NCI-H128 (cell line): ENCODE measurements around the gene TOE1.

Source experiments
- DNase-seq: peaks from one replicate; lab custom pipeline; 2025; ENCODE audit not compliant: unreplicated experiment; lab: John Stamatoyannopoulos, UW

TOE1 gene

DNA sequence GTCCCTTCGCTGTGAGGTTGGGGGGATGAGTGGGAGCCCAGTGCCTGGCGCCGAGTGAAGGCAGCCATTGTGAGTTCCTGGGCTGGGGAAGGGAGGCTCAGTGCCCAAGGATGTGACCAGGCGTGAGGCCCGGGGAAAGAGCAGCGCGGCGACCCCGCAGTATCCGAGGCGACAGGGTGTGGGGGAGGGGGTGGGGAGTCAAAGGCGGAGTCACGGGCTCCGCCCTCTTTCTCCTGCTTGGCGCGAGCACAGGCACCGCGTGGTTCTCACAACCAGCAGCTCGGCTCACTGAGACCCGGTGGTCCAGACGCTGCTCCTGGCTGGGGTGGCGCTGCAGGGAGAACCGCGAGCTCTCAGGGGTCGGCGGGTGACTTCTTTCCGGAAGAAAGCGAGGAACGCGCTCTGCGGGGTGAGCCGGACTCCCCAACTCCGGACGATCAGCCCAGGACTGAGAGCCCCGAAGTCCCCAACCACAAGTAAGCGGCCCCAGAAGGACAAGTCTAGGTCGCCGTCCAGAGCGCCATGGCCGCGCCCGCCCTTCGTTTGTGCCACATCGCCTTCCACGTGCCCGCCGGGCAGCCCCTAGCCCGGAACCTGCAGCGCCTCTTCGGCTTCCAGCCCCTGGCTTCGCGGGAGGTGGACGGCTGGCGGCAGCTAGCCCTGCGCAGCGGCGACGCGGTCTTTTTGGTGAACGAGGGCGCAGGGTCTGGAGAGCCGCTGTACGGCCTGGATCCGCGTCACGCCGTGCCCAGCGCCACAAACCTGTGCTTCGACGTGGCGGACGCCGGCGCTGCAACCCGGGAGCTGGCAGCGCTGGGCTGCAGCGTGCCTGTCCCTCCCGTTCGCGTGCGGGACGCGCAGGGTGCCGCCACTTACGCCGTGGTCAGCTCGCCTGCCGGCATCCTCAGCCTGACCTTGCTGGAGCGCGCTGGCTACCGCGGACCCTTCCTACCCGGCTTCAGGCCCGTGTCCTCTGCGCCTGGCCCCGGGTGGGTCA lies 13.0 kb upstream of the TOE1 start, which contains the start of gene HPDL:
HPDL (plus strand) TSS at position 269 of the 997 bp plus-strand sequence; CDS start at position 523, 254 bp downstream.
- peak; percentile 59 for DNase-seq

GRCh38 chr1:45327644-45328515 lies 12.1 kb upstream of the TOE1 start:
- no peak for DNase-seq

DNA sequence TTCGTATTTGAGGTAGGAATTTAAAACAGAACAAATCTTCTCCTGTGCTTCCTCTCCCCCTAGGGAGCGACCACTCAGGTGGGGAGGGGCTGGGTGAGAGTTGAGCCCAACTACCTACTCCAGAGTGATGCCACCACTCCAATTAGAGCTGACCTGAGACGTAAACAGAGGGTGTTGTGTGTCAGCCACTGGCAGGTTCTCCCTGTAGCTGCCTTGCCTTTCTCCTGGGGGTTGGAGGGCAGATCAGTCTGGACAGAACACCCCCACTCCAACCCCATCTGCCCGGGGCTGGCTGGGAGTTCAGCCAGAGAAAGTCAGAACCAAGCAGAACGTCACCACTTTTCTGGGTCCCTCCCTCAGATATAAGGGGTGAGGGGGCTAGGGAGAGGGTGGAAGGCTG lies 11.3 kb upstream of the TOE1 start:
- DNase-seq = no peak

GRCh38 chr1:45329445-45329844 lies 10.5 kb upstream of the TOE1 start:
- no peak for DNase-seq

GRCh38 chr1:45331436-45332345 lies 8.3 kb upstream of the TOE1 start:
- DNase-seq = no peak

DNA sequence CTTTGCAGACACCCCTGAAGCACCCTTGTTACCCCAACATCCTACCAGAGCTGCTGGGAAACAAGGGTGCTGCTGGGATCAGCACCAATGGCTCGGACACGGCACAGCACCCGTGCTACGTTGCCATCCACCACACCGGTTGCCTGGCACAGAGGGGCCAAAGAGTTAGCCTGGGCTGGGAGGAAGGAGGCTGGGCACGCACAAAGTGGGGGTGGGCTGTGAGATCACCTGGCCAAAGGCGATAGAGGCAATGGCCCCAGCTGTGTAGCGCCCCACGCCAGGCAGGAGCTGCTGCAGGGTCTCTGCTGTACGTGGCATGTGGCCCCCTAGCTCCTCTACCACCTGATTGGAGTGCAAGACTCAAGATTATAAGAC lies 7.6 kb upstream of the TOE1 start:
- no peak for DNase-seq

DNA sequence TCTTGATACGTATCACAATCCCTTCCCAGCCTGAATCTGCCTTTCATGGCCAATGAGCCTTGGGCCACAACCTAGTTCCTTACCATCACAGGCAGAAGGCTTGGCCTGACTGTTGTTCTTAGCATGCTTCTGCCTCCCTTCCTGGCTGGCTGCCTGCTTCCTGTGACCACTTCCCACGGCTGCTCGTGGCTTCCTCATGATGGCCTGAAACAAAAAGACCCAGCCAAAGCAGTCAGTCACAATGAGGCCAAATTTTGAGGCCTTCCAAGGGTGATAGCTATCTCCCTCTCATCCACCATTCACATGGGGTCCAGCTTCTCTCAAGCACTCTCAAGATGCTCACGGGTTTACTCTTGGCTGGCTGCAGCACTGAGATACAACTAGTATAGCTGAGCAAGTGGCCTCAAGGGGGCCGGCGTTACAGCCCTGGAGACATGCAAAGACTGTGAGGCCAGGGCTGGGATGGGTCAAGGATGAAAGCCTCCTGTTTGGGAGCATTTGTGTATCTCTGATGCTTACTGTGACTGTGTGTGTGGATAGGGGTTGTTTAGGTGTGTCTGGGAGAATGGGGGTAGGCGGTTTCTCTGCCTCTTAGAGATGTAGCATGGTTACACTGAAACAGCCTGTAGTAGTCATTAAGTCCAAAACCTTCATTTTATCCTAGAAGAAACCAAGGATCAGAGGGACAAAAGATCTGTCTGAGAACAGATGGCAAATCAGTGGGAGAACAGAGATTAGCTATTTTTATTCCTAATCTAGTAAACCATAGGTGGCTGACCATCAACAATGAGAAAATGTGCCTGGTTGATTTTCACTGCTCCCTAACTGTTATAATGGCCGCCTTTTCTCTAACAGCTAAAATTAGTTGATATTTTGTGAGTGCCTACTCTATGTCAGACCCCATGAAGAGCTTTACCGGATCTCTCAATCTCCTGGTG lies 5.4 kb upstream of the TOE1 start:
- DNase-seq = no peak

GRCh38 chr1:45335855-45336324 lies 4.1 kb upstream of the TOE1 start:
- DNase-seq = no peak

DNA sequence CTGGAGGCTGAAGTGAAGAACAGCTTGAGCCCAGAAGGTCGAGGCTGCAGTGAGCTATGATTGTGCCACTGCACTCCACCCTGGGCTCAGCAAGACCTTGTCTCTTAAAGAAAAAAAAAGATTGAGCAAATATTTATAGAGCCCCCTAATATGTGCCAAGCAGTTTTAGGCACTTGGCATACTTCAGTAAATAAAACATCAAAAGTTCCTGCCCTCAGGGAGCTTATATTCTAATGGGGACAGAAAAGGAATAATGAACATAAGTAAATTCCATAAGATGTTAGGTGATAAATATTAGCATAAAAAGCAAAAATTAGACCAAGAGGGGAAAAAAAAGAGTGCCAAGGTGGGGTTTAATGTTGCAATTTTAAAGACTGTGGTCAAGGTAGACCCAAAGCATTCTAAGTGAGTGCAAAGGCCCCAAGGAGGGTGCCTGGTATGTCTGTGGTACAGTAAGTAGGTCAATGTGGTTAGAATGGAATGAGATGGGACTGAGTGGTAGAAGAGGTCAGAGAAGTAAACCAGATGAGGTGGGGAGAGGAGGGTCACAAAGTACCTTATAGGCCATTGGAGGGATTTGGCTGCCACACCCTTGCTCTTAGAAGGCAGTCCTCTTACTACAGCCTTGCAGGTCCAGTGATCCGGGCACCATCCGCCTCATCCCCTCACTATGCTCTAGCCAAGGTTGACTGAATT lies 2.2 kb upstream of the TOE1 start:
- DNase-seq = no peak

DNA sequence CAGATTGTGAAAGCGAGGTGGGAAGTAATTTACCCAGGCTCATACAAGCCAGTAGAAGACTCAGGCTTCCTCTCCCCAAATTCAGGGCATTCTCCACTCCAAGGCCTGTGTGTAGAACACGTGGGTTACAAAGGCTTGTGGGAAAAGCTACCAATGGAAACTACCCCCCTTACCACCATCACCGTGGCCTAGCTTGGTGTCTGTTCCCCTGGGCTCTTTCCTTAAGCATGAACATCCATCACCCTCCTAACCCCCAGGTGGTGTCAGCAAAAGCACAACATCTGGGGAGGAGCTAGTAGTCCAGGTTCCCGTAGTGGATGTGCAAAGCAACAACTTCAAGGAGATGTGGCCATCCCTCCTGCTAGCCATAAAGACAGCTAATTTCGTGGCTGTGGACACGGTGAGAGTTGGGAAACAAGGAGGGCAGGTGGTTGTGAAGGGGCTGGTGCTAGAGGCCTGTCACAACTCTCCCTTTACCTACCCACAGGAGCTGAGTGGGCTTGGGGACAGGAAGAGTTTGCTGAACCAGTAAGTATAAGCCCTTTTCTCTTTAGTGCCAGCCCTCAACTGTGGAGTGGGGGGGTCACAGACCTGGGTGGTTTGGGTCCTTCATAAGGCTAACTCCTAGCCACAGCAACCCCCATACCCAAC lies 971 bp downstream of the TOE1 start:
- DNase-seq = no peak

DNA sequence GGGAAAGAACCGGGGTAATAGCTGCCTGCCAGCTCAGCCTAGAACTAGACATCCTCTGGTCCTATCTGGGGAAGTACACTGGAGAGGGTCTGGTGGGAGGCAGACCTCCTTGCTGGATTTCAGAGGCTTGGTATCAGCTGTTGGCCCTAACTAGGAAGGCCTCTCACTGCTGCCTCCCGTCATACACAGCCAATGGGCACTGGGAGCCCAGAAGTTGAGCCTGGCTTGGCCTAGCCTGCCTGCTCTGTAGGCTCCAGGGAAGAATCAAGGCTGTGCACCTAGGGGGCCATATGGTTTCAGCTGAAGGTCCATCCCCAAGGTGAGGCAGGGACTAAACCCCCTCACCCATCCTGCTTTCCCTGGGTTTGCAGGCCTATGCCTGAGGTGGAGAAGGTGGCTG lies 4.5 kb downstream of the TOE1 start:
- no peak for DNase-seq

- DNase-seq = no peak
Measured at GRCh38 chr1:45345014-45345413, 5.0 kb downstream of the TOE1 start.

- no peak for DNase-seq
Measured at GRCh38 chr1:45346473-45346872, 6.5 kb downstream of the TOE1 start.

DNA sequence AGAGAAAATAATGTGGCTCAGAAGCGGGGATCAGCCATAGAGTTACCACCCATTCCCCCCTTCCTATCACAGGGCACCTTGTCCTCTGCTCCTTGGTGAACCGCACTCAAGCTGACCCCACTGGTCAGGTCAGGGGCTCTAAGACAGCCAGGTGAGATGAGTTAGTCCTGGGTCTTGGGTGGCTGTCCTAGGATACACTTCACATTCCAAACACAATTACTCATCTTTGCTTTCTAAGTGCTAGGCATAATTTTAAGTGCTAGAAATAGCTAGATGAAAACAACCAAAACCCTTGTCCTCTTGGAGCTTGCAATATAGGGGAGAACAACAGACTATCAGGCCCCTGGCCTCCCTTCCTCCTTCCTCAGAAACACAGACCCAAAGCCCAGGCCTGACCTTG lies 8.1 kb downstream of the TOE1 start:
- no peak for DNase-seq

GRCh38 chr1:45348609-45348965 lies 8.6 kb downstream of the TOE1 start:
- no peak for DNase-seq

DNA sequence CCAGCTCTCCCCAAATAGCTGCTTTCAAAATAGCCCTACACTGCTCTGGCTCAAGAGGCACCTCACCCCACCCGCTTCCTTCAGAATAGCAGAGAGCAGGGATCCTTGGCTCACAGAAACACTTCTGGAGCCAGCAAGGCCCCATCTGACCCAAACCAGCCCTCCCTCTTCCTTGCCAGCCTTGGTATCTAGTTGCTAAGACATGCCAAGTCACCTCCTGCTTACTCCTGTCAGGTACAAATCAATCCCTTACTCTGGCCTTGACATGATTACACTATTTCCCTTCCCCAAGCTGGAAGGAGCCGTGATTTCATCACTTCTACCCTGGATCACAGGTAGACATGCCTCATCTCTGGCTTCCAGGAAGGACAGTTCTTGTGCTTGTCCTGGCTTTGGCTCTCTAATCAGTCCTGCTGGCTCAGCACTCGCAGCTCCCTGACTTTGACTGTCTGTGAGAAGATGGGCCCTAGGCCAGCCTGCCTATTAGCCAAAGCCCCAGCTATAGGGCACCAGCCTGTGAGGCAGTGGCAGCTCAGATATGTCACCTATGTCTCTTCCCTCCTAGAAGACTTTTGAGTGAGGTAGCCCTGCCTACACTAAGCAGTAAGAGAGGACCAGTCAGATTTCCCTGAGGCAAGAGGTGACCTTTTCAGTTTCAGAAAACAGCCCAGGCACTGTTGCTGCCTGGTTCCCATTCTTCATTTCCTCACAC lies 9.2 kb downstream of the TOE1 start:
- DNase-seq = no peak

DNA sequence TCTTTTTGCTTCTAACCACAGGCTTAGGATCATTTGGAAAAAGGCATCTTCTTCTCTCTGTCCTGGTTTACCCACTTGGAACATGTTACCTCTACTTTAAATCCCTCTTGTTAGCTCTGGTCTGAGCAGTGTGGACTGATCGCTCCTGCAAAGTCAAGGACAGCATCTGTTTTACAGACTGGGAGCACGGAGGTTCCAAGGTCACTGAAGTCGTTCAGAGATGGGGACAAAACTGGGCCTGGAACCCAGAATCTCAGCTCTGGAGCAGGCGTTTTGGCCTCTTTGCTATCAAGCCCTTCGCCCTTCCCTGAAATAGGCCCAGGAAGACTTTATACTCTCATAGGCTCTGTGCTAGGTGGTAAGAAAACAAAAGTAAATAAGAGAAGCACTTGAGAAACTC lies 11.5 kb downstream of the TOE1 start:
- no peak for DNase-seq

GRCh38 chr1:45353685-45354084 lies 13.7 kb downstream of the TOE1 start:
- DNase-seq = no peak
